SK-N-MC (cell line): ENCODE measurements around the gene GPN2.

Source experiments
- EZH2 ChIP-seq: fragments of 200-600 bp; sonication (generic); IDR thresholded peaks from one replicate; pipeline ENCODE4 v1.6.1; 2017; ENCODE audit warnings: antibody characterized with exemption
- FOXP2 ChIP-seq: optimal IDR thresholded peaks from 2 replicates; pipeline ENCODE3; 2011; ENCODE audit warnings: mild to moderate bottlenecking, moderate library complexity; ENCODE audit not compliant: insufficient read depth; ENCODE audit errors: extremely low read length, control extremely low read depth
- POLR2AphosphoS5 ChIP-seq: IDR thresholded peaks from 2 replicates; pipeline ENCODE4 v1.6.1; 2012; ENCODE audit warnings: mild to moderate bottlenecking, low read depth, low read length, borderline replicate concordance

GRCh38 chr1:26853156-26853555 is 36.9 kb downstream of the GPN2 start:
- no peak for TF ChIP-seq EZH2
- TF ChIP-seq POLR2AphosphoS5 = no peak; the same call in 1 of the 2 replicates
- TF ChIP-seq FOXP2 = no peak
